Retina (tissue), 1 donor: Measurements from ENCODE around the gene TRAP1.
"Not testable (repeated sequence)": the region's sequence is repeated elsewhere in the genome, so short reads cannot be mapped to it uniquely, and the experiment has no call there.

Source experiments
- DNase-seq: peaks from one replicate; pipeline ENCODE4 v3.0.0-alpha.2; 2016

TRAP1 gene

DNA sequence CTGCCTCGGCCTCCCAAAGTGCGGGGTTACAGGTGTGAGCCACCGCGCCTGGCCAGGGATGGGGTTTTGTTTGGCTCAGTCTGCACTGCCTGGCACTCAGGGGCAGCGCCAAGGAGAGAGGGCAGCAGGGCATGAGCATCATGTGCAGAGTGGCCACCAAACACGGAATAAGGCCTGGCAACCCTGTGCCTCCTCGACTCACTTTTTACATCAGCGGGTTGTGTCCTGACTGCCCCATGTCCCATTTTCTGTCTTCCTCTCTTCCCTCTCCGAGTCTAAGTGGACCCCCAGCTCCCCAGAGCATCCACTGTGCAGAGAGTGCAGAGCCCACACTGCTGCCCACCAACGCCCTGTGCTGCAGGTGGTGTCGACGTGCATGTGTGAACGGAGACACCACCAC is 18.2 kb upstream of the TRAP1 start:
- no peak for DNase-seq

- DNase-seq, result no peak
Observed at GRCh38 chr16:3734758-3735221, 17.5 kb upstream of the TRAP1 start.

- DNase-seq, result no peak
Observed at GRCh38 chr16:3734084-3734757, 16.9 kb upstream of the TRAP1 start.

- no peak for DNase-seq
Observed at GRCh38 chr16:3732171-3732570, 14.8 kb upstream of the TRAP1 start.

- no peak for DNase-seq
Observed at GRCh38 chr16:3731126-3731935, 14.0 kb upstream of the TRAP1 start.

DNA sequence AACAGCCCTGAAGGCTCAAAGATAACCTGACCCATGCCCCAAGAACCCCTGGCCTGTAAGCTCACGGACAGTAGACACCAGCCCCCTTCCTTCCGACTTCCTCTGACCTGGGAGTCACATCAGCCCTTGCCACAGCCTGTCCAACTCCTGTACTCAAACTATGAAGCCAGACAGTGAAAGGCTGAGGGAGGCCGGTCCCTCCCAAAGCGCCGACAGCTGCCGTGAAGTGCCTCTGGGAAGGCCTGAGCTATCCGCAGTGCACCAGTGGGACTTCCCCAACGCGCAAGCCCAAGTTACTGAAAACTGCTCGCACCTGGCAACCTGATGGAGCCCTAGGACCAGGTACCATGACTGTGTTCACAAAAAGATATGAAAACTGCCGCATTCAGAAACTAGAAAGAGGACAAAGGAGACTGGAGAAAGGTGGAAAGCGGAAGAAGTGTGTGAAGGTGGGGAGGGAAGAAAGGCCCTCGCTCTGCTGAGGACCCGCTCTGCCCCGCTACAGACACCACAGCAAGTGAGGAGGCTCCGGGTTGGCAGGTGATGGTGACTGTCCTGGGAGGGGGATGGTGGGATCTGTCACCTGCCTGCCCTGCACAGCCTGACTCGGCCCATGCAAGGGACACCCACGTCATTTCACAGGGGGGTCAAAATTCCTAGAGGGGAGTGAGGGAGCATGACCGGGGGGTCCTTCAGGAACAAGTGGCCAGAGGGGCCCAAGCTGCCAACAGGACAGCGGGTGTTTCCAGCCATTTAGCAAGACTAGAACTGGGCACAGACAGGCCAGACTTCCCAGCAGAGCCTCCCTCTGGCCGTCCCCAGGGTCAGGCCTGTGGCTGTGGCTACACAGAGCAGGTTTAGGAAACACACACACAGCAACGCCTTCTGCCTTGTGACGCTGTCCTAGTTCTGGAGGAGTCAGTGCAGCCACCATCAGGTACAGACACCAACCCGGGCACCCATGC is 13.1 kb upstream of the TRAP1 start:
- DNase-seq, result no peak

GRCh38 chr16:3729161-3730112 is 12.1 kb upstream of the TRAP1 start:
- DNase-seq, result no peak

GRCh38 chr16:3728424-3729160 is 11.3 kb upstream of the TRAP1 start:
- DNase-seq, result no peak

GRCh38 chr16:3727806-3728381 is 10.6 kb upstream of the TRAP1 start:
- no peak for DNase-seq

- no peak for DNase-seq
Observed at GRCh38 chr16:3726021-3726687, 8.8 kb upstream of the TRAP1 start.

GRCh38 chr16:3725276-3725675 is 8.0 kb upstream of the TRAP1 start:
- no peak for DNase-seq

- DNase-seq, result no peak
Observed at GRCh38 chr16:3722508-3722907, 5.2 kb upstream of the TRAP1 start.

GRCh38 chr16:3720418-3720817 is 3.1 kb upstream of the TRAP1 start:
- DNase-seq, result no peak

DNA sequence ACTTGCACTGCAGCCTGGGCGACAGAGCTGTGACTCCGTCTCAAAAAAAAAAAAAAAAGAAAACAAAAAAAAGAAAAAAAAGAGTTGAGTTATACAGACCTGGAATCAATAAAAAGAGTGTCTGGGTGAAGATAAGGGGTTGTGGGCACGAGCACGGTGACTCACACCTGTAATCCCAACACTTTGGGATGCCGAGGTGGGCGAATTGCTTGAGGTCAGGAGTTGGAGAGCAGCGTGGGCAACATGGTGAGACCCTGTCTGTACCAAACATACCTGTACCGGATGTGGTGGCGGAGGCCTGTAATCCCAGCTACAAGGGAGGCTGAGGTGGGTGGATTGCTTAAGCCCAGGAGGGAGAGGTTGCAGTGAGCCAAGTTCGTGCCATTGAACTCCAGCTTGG is 1.3 kb upstream of the TRAP1 start:
- no peak for DNase-seq

DNA sequence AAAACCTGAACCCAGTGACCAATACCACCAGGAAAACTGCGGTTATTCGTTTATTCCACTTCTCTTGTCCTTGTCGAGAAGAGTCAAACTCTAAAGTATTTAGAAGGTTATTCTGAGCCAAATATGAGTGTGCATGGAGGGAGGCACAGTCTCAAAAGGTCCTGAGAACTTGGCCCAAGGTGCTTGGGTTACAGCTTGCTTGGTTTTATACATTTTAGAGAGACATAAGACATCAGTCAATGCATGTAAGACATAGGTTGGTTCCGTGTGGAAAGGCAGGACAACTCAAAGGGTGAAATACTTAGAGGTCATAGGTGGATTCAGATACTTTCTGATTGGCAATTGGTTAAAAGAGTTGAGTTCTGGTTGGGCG is 681 bp upstream of the TRAP1 start:
- DNase-seq, result no peak

GRCh38 chr16:3716831-3717234 is 491 bp downstream of the TRAP1 start:
- DNase-seq, result peak; percentile 65

DNA sequence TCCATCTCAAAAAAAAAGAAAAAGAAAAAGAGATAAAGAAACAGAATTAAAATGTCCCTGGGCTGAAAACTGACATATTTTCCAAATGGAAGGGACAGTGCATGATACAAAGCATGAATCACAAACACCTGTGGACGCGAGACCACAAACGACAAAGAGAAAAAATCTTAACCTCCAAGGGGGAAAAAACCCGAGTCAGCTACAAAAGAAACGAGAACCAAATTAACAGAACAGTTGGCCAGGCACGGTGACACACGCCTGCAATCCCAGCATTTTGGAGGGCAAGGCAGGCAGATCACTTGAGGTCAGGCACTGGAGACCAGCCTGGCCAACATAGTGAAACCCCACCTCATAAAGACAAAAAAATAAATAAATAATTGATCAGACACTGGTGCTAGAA is 1.9 kb downstream of the TRAP1 start:
- DNase-seq, result no peak

GRCh38 chr16:3714378-3714777 is 2.9 kb downstream of the TRAP1 start:
- DNase-seq, result not testable (repeated sequence)

DNA sequence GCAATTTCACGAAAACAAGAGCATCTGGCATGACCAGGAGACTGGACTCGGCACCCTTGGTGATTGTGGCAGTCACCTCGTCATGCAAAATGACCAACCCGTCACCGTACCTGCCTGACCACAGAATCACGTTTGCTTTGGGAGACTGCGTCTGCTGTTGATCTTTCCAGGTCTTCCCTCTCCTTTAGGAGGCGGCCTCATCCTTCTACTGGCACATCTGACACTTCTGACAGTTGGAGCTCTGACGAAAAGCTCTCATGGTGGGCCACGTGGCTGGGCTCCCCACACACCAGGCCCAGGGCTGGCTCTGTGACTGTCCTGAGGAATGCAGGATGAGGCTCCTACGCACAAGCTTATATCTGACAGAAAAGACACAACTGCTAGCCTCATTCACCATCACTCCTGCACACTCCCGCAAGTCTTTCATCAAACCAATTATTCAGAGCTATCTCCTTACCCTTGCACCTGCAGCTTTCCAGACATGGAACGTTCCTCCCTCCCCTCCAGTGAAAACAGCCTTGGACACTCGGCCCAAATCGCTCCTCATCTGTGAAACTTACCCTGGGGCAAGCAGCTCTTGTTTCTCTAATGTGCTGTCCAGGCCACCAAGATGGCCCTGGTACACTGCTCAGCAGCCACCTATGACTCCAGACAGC is 3.6 kb downstream of the TRAP1 start:
- no peak for DNase-seq

- no peak for DNase-seq
Observed at GRCh38 chr16:3712861-3713372, 4.4 kb downstream of the TRAP1 start.
